PC-9 (cell line): Measurements from ENCODE around the gene DGCR2.

ENCODE experiments used
- EZH2 ChIP-seq: fragments of 200-600 bp; sonication (generic); IDR thresholded peaks from 2 replicates; pipeline ENCODE4 v1.8.0; 2017; ENCODE audit warnings: antibody characterized with exemption, low read depth
- TF ChIP-seq, protein P1 (sequence below): fragments of 200-600 bp; sonication (generic); conservative IDR thresholded peaks from 2 replicates; pipeline ENCODE4 v1.6.1; 2017; ENCODE audit warnings: mixed run types, antibody characterized with exemption, mild to moderate bottlenecking, moderate library complexity

DNA sequence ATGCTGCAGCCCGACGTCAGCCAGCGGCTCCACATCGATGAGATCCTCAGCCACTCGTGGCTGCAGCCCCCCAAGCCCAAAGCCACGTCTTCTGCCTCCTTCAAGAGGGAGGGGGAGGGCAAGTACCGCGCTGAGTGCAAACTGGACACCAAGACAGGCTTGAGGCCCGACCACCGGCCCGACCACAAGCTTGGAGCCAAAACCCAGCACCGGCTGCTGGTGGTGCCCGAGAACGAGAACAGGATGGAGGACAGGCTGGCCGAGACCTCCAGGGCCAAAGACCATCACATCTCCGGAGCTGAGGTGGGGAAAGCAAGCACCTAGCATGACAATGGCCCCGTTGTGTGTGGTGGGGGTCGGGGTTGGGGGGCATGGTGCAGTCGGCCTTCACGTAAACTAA lies 9.9 kb upstream of the DGCR2 start:
- TF ChIP-seq EZH2: no peak
- TF ChIP-seq, protein P1, sequence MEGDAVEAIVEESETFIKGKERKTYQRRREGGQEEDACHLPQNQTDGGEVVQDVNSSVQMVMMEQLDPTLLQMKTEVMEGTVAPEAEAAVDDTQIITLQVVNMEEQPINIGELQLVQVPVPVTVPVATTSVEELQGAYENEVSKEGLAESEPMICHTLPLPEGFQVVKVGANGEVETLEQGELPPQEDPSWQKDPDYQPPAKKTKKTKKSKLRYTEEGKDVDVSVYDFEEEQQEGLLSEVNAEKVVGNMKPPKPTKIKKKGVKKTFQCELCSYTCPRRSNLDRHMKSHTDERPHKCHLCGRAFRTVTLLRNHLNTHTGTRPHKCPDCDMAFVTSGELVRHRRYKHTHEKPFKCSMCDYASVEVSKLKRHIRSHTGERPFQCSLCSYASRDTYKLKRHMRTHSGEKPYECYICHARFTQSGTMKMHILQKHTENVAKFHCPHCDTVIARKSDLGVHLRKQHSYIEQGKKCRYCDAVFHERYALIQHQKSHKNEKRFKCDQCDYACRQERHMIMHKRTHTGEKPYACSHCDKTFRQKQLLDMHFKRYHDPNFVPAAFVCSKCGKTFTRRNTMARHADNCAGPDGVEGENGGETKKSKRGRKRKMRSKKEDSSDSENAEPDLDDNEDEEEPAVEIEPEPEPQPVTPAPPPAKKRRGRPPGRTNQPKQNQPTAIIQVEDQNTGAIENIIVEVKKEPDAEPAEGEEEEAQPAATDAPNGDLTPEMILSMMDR: no peak
